Transverse colon (tissue), 4 donors: ENCODE measurements around the gene CADM1. TPM values are rescaled to one million over a fixed set of nuclear protein-coding genes. Genes with fewer than 3 reads are reported as not detected.

ENCODE experiments used
- DNase-seq: peaks from one replicate; pipeline ENCODE4 v3.0.0-alpha.2; 2019
- H3K27ac ChIP-seq, 4 donors: fragments of 200-600 bp; sonication (generic); 2 replicates each; pipeline ENCODE4 v1.5.1; 2016 to 2018; ENCODE audit warnings: inconsistent platforms in 4 of 4
- H3K27me3 ChIP-seq: fragments of 200-600 bp; sonication (generic); 2 replicates; pipeline ENCODE4 v1.5.1; 2017; ENCODE audit warnings: inconsistent platforms
- H3K36me3 ChIP-seq, 4 donors: fragments of 200-600 bp; sonication (generic); 2 replicates each; pipeline ENCODE4 v1.5.1; 2017 to 2019; ENCODE audit warnings: inconsistent platforms in 4 of 4
- H3K4me1 ChIP-seq, 4 donors: fragments of 200-600 bp; sonication (generic); 2 replicates each; pipeline ENCODE4 v1.5.1; 2017 to 2020; ENCODE audit warnings: inconsistent platforms in 4 of 4
- H3K4me3 ChIP-seq, 4 donors: fragments of 200-600 bp; sonication (generic); 1 replicate in 1 of 4; 2 replicates in 3 of 4; pipeline versions ENCODE4 v1.5.1 to v1.6.1; 2017 to 2019; ENCODE audit warnings: inconsistent platforms in 4 of 4
- H3K9me3 ChIP-seq, 2 donors: fragments of 200-600 bp; sonication (generic); 2 replicates each; pipeline ENCODE4 v1.5.1; 2017 to 2019; ENCODE audit warnings: inconsistent platforms in 2 of 2
- EP300 ChIP-seq: sonication (generic); formaldehyde crosslinking; IDR thresholded peaks from one replicate; pipeline ENCODE4 v1.6.1; 2017; ENCODE audit warnings: antibody characterized with exemption, low read depth
- POLR2A ChIP-seq: fragments of 450-650 bp; IDR thresholded peaks from one replicate; pipeline ENCODE4 v1.6.1; 2016; ENCODE audit warnings: antibody characterized with exemption, mild to moderate bottlenecking, moderate library complexity
- POLR2AphosphoS5 ChIP-seq, 3 donors: sonication (generic); formaldehyde crosslinking; IDR thresholded peaks; one replicate each; pipeline ENCODE4 v1.6.1; 2016; ENCODE audit warnings: antibody characterized with exemption in 3 of 3
- WGBS, 2 donors: methylation state at CpG; one replicate each; pipeline ENCODE4 v1.1.5; 2018; ENCODE audit warnings: low coverage in 1 of 2; 5-methylcytosine and 5-hydroxymethylcytosine counted together
- in situ Hi-C, 4 donors: fragments of 200-750 bp; cut with MboI; loops; one replicate each; pipeline versions ENCODE4 v1.15.0 to v1.15.1; 2017; ENCODE audit warnings: low sequenced_read_pairs in 3 of 4, low pct_ligation_motif_present in 1 of 4, low pct_unique_long_range_greater_than_20kb in 1 of 4
- intact Hi-C: fragments of 100-400 bp; cut with DNase I; formaldehyde crosslinking; loops from one replicate; pipeline ENCODE4 v1.15.1; 2023; ENCODE audit warnings: low total_unique reads
- total RNA-seq, 4 donors: library from RNA; depleted of rRNA; stranded (reverse); fragments of >200 nt; gene quantifications; one replicate each; pipeline ENCODE4 v1.1.0, GENCODE V29; 2016
- TF ChIP-seq, protein P1 (sequence below), 5 experiments: fragments of 200-600 bp in 3 of 5; fragments of 450-650 bp in 2 of 5; sonication (generic) in 3 of 5; IDR thresholded peaks; 1 replicate in 2 of 5; 2 replicates in 3 of 5; pipeline ENCODE4 v1.5.1; 2016 to 2017; ENCODE audit warnings: antibody characterized with exemption in 5 of 5, inconsistent platforms in 3 of 5, mild to moderate bottlenecking in 2 of 5, moderate library complexity in 1 of 5

The CADM1 gene
- total RNA-seq, 4 donors from 2014 or later, result 2.8 to 6.4 (median 3.7) TPM

DNA sequence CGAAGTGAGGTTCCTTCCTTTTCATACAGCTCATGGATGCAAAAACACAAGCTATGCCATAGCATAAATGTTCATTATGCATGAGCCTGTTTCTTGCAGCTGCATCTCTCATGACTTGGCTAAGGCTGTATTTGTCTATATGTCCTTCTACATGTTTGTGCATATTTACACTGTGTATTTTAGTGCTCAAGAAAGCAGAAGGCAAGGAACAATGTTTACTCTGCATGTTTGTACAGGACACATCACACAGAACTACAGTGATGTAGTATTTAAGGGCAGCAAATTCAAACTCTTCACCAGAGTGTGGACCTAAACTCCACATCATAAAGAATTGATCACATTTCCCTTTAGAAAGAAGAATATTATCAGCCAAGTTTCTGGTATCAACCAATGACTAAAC, 170.3 kb downstream of the CADM1 start:
- peaks cover 13% of the 10 kb centered on the region for H3K27me3 ChIP-seq
- H3K27ac ChIP-seq, result no peak overlapping the region
- no peaks in the 10 kb centered on the region for H3K4me1 ChIP-seq
- no peak overlapping the region for H3K4me3 ChIP-seq
- H3K9me3 ChIP-seq, result no peaks in the 10 kb centered on the region
- TF ChIP-seq EP300, result no peak
- TF ChIP-seq, protein P1, sequence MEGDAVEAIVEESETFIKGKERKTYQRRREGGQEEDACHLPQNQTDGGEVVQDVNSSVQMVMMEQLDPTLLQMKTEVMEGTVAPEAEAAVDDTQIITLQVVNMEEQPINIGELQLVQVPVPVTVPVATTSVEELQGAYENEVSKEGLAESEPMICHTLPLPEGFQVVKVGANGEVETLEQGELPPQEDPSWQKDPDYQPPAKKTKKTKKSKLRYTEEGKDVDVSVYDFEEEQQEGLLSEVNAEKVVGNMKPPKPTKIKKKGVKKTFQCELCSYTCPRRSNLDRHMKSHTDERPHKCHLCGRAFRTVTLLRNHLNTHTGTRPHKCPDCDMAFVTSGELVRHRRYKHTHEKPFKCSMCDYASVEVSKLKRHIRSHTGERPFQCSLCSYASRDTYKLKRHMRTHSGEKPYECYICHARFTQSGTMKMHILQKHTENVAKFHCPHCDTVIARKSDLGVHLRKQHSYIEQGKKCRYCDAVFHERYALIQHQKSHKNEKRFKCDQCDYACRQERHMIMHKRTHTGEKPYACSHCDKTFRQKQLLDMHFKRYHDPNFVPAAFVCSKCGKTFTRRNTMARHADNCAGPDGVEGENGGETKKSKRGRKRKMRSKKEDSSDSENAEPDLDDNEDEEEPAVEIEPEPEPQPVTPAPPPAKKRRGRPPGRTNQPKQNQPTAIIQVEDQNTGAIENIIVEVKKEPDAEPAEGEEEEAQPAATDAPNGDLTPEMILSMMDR (IDR thresholded peaks at IDR 0.05), result no peak
- no peak for TF ChIP-seq POLR2A
- TF ChIP-seq POLR2AphosphoS5 (IDR thresholded peaks at IDR 0.05), result no peak
- WGBS, 2 donors, result 38 to 44% methylated on average over 1 of the region's 1 CpG
- in situ Hi-C loops, result loop anchor here (25.0 kb wide), 5 partner anchors 353 to 1353 kb away; no protein-coding TSS in a partner anchor
- DNase-seq, result no peak
- intact Hi-C loops, result no loop called here
- no peaks in the 10 kb centered on the region for H3K36me3 ChIP-seq

DNA sequence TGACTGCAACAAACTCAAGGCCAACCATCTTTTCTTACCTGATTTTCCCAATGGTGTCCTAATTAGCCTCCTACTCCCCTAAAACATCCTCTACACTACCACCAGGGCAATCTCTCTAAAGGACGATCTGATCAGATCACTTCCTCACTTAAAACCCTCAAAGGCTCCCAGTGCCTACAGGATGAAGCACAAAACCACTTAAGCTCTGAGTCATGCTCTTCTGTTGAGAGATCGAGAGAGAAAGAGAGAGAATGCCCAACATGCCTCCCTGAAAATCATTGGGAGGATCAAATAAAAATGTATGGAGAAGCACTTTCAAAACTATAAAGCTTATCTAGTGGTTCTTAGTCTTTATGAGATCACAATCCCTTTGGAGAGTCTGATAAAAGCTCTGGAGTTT, 171.1 kb downstream of the CADM1 start:
- Histone ChIP-seq H3K27me3 (peaks cover 13% of the 10 kb centered on the region), H3K36me3 (no peaks in the 10 kb centered on the region), H3K4me1 (no peaks in the 10 kb centered on the region), H3K4me3 (no peak overlapping the region), H3K9me3 (no peaks in the 10 kb centered on the region), H3K27ac (no peak overlapping the region)
- no peak for DNase-seq
- in situ Hi-C loops (loop anchor here (25.0 kb wide), 5 partner anchors 354 to 1354 kb away; no protein-coding TSS in a partner anchor), intact Hi-C loops (no loop called here)
- 53 to 56% methylated on average over 2 of the region's 2 CpGs for WGBS, 2 donors
- TF ChIP-seq EP300 (no peak), POLR2AphosphoS5 (IDR thresholded peaks at IDR 0.05) (no peak), POLR2A (no peak)
- TF ChIP-seq, protein P1 (IDR thresholded peaks at IDR 0.05), result no peak

DNA sequence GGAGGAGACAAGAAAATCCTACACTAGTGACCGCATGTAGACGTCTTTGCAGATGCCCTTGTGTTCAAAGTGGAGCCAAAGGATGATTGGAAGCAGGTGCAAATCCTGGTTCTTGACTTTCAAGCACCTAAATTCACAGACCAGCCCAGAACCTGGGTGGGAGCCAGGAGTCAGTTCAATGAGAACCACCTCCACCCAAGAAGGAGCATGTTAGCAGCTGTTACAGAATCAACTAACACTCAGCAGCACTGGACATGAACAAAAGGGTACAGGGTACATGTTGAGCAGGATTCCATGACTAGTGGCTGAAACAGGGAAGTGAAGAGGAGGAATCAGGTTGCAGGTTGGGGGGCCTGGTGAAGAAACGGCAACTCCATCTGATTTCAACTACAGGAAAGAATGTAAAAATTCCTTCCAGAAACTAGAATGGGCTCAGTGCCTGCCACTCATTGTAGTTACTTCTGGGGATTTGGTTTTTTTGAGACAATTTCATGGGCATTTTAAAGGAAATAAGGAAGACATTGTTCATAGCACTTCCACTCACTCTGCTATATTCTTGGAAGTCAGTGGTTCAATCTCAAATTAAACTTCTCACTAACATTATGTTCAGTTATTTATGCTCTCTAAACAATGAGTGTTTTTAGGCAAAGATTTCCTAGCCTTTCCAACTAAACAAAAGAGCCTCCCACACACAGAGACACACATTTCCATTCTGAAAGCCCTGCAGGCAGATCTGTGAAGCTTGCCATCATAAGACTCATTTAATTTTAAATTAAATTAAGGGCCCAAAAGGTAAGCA, 173.3 kb downstream of the CADM1 start:
- Histone ChIP-seq H3K36me3 (no peaks in the 10 kb centered on the region), H3K9me3 (no peaks in the 10 kb centered on the region), H3K4me3 (no peak overlapping the region), H3K4me1 (no peaks in the 10 kb centered on the region), H3K27ac (no peak overlapping the region), H3K27me3 (peaks cover 4% of the 10 kb centered on the region)
- in situ Hi-C loops, result loop anchor here (25.0 kb wide), 5 partner anchors 356 to 1356 kb away; no protein-coding TSS in a partner anchor
- 89% methylated on average over 3 of the region's 3 CpGs; no CpG with 5 or more reads in 1 of the 2 donors for WGBS, 2 donors
- intact Hi-C loops, result no loop called here
- no peak for DNase-seq
- no peak for TF ChIP-seq EP300
- no peak for TF ChIP-seq POLR2AphosphoS5 (IDR thresholded peaks at IDR 0.05)
- TF ChIP-seq POLR2A, result no peak
- TF ChIP-seq, protein P1 (IDR thresholded peaks at IDR 0.05), result no peak

DNA sequence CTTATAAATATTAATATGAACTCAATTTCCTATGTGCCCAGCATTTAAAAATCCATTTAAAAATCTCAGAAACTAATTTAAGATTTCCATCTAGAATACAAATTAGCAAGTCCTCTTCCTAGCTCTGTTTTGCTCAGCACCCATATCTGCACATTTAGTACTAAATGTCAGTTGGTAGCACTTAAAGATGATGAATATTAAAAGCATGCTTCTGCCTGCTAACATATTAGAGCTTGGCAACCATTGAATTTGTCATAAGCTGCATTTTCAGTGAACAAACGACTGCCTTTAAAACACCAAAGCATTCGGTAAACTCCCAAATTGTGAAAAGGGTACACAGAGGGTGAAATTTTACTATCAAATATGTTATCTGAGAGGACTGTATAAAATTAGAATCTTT, 177.7 kb downstream of the CADM1 start:
- TF ChIP-seq POLR2AphosphoS5 (IDR thresholded peaks at IDR 0.05) (no peak), POLR2A (no peak), EP300 (no peak)
- TF ChIP-seq, protein P1 (IDR thresholded peaks at IDR 0.05), result no peak
- intact Hi-C loops (loop anchor here (5.0 kb wide), 1 partner anchor 951 kb away; no protein-coding TSS in a partner anchor), in situ Hi-C loops (loop anchor here (10.0 to 25.0 kb wide), 6 partner anchors 361 to 1361 kb away; no protein-coding TSS in a partner anchor)
- WGBS, 2 donors, result 75 to 84% methylated on average over 2 of the region's 2 CpGs
- Histone ChIP-seq H3K27me3 (peaks cover under 1% of the 10 kb centered on the region), H3K27ac (no peak overlapping the region), H3K9me3 (no peaks in the 10 kb centered on the region), H3K4me3 (no peak overlapping the region), H3K36me3 (no peaks in the 10 kb centered on the region), H3K4me1 (peaks cover 0 to 4% (median 0%) of the 10 kb centered on the region in 4 donors)
- DNase-seq, result no peak
